ENCODE measurements around the gene TRIP12.
A peak's percentile ranks its signal among the peaks of the same experiment; 100 is the strongest.
"Not testable (repeated sequence)": the region's sequence is repeated elsewhere in the genome, so short reads cannot be mapped to it uniquely, and the experiment has no call there.

TRIP12 gene

GRCh38 chr2:229855116-229855515 lies 66.7 kb downstream of the TRIP12 start:
- no peak overlapping the region for H3K4me3 ChIP-seq (ENCODE audit: low read depth, low read length)
- no peak for DNase-seq (ENCODE audit: low read depth)
- TF ChIP-seq CTCF (IDR thresholded peaks at IDR 0.05; ENCODE audit: insufficient read depth, low read depth, low read length, missing control alignments) = no peak

- no peak overlapping the region for H3K4me3 ChIP-seq (ENCODE audit: low read depth, low read length)
- DNase-seq (ENCODE audit: low read depth) = peak; percentile 80
- TF ChIP-seq CTCF (IDR thresholded peaks at IDR 0.05; ENCODE audit: insufficient read depth, low read depth, low read length, missing control alignments) = no peak
Observed at GRCh38 chr2:229852565-229852964, 69.2 kb downstream of the TRIP12 start.

- no peak for TF ChIP-seq CTCF (IDR thresholded peaks at IDR 0.05; ENCODE audit: insufficient read depth, low read depth, low read length, missing control alignments)
- no peak overlapping the region for H3K4me3 ChIP-seq (ENCODE audit: low read depth, low read length)
- DNase-seq (ENCODE audit: low read depth) = no peak
Observed at GRCh38 chr2:229851870-229852269, 69.9 kb downstream of the TRIP12 start.

GRCh38 chr2:229850355-229851275 lies 71.2 kb downstream of the TRIP12 start:
- not testable (repeated sequence) for DNase-seq (ENCODE audit: low read depth)

GRCh38 chr2:229849073-229849472 lies 72.7 kb downstream of the TRIP12 start:
- DNase-seq (ENCODE audit: low read depth) = no peak
- no peak overlapping the region for H3K4me3 ChIP-seq (ENCODE audit: low read depth, low read length)
- no peak for TF ChIP-seq CTCF (IDR thresholded peaks at IDR 0.05; ENCODE audit: insufficient read depth, low read depth, low read length, missing control alignments)

More at GRCh38 chr2:229850355-229851275, 71.2 kb downstream of the TRIP12 start:
- H3K4me3 ChIP-seq (ENCODE audit: low read depth, low read length) = not testable (repeated sequence)

GRCh38 chr2:229843613-229844012 lies 78.2 kb downstream of the TRIP12 start:
- no peak for DNase-seq (ENCODE audit: low read depth)
- H3K4me3 ChIP-seq (ENCODE audit: low read depth, low read length) = no peak overlapping the region
- TF ChIP-seq CTCF (IDR thresholded peaks at IDR 0.05; ENCODE audit: insufficient read depth, low read depth, low read length, missing control alignments) = no peak

GRCh38 chr2:229838729-229839128 lies 83.1 kb downstream of the TRIP12 start:
- no peak for TF ChIP-seq CTCF (IDR thresholded peaks at IDR 0.05; ENCODE audit: insufficient read depth, low read depth, low read length, missing control alignments)
- no peak for DNase-seq (ENCODE audit: low read depth)
- no peak overlapping the region for H3K4me3 ChIP-seq (ENCODE audit: low read depth, low read length)
